Smooth muscle cell (in vitro differentiated cells): ENCODE results near the gene AGBL4. TPM values are rescaled to one million over a fixed set of nuclear protein-coding genes. Genes with fewer than 3 reads are reported as not detected.

Experiments used
- DNase-seq: peaks from one replicate; lab custom pipeline; 2025; ENCODE audit not compliant: unreplicated experiment; lab: John Stamatoyannopoulos, UW
- H2AFZ ChIP-seq: fragments of 200-600 bp; sonication (generic); 2 replicates; pipeline ENCODE4 v1.6.0; 2016; ENCODE audit warnings: antibody characterized with exemption, low read depth, mild to moderate bottlenecking
- H3F3A ChIP-seq: fragments of 200-600 bp; sonication (generic); 2 replicates; pipeline ENCODE4 v1.6.0; 2017; ENCODE audit warnings: antibody characterized with exemption, low read depth
- H3K27ac ChIP-seq: fragments of 200-600 bp; sonication (generic); 2 replicates; pipeline ENCODE4 v1.5.1; 2016; ENCODE audit warnings: low read depth, mild to moderate bottlenecking
- H3K27me3 ChIP-seq: fragments of 200-600 bp; sonication (generic); 2 replicates; pipeline ENCODE4 v1.6.1; 2016; ENCODE audit warnings: low read depth, mild to moderate bottlenecking
- H3K36me3 ChIP-seq: fragments of 200-600 bp; sonication (generic); 2 replicates; pipeline ENCODE4 v1.5.1; 2016; ENCODE audit warnings: low read depth
- H3K4me1 ChIP-seq: fragments of 200-600 bp; sonication (generic); 2 replicates; pipeline ENCODE4 v1.5.1; 2016; ENCODE audit warnings: low read depth
- H3K4me2 ChIP-seq: fragments of 200-600 bp; sonication (generic); 2 replicates; pipeline ENCODE4 v1.6.0; 2016; ENCODE audit warnings: mild to moderate bottlenecking
- H3K4me3 ChIP-seq: fragments of 200-600 bp; sonication (generic); 2 replicates; pipeline ENCODE4 v1.5.1; 2016; ENCODE audit warnings: mild to moderate bottlenecking
- H3K79me2 ChIP-seq: fragments of 200-600 bp; sonication (generic); 2 replicates; pipeline ENCODE4 v1.6.0; 2016; ENCODE audit warnings: low read depth, mild to moderate bottlenecking
- H3K9ac ChIP-seq: fragments of 200-600 bp; sonication (generic); 2 replicates; pipeline ENCODE4 v1.6.0; 2016; ENCODE audit warnings: low read depth
- H3K9me3 ChIP-seq: fragments of 200-600 bp; sonication (generic); replicated peaks from 2 replicates; pipeline ENCODE4 v1.5.1; 2016; ENCODE audit warnings: low read depth
- H4K20me1 ChIP-seq: fragments of 200-600 bp; sonication (generic); 2 replicates; pipeline ENCODE4 v1.6.0; 2016; ENCODE audit warnings: low read depth
- CTCF ChIP-seq: fragments of 200-600 bp; sonication (generic); IDR thresholded peaks from 2 replicates; pipeline ENCODE4 v1.5.1; 2017; ENCODE audit warnings: borderline replicate concordance, mild to moderate bottlenecking, antibody characterized with exemption; ENCODE audit not compliant: insufficient read depth, poor library complexity, severe bottlenecking
- WGBS: methylation state at CpG from one replicate; pipeline ENCODE4 v1.1.7; 2016; ENCODE audit warnings: low lambda C conversion rate; 5-methylcytosine and 5-hydroxymethylcytosine counted together
- polyA plus RNA-seq: library from polyadenylated mRNA; unstranded; fragments of >200 nt; fragmentation: Nextera tagmentation; extraction: Ambion mirVana; gene quantifications from 2 replicates; pipeline ENCODE4 v1.2.1, GENCODE V29; 2016
- total RNA-seq: library from RNA; depleted of rRNA; stranded (reverse); fragments of >200 nt; gene quantifications from 2 replicates; pipeline ENCODE4 v1.2.3, GENCODE V29; 2014

AGBL4 gene
- total and polyA plus RNA-seq, 2 experiments from 2014 or later, result 0.29 TPM; not detected in 1

- Histone ChIP-seq H3K27me3 (peaks cover 73% of the 10 kb centered on the region), H4K20me1 (no peaks in the 10 kb centered on the region), H3K27ac (no peak overlapping the region), H3K4me1 (no peaks in the 10 kb centered on the region), H3K9ac (no peak overlapping the region), H2AFZ (no peak overlapping the region), H3K9me3 (no peaks in the 10 kb centered on the region), H3F3A (no peaks in the 10 kb centered on the region), H3K36me3 (no peaks in the 10 kb centered on the region), H3K79me2 (no peaks in the 10 kb centered on the region), H3K4me2 (no peak overlapping the region), H3K4me3 (no peak overlapping the region)
- no peak for TF ChIP-seq CTCF
- 73% methylated on average over 2 of the region's 2 CpGs for WGBS
- no peak for DNase-seq
These were observed 1468.5 kb downstream of the AGBL4 start for GRCh38 chr1:48555271-48555670.

- Histone ChIP-seq H3K4me2 (no peak overlapping the region), H3K9me3 (no peaks in the 10 kb centered on the region), H4K20me1 (no peaks in the 10 kb centered on the region), H2AFZ (no peak overlapping the region), H3K27me3 (peaks cover 74% of the 10 kb centered on the region), H3K27ac (no peak overlapping the region), H3F3A (no peaks in the 10 kb centered on the region), H3K79me2 (no peaks in the 10 kb centered on the region), H3K36me3 (no peaks in the 10 kb centered on the region), H3K4me3 (no peak overlapping the region), H3K9ac (no peak overlapping the region), H3K4me1 (no peaks in the 10 kb centered on the region)
- no peak for TF ChIP-seq CTCF
- WGBS, result 73% methylated on average over 5 of the region's 5 CpGs
- no peak for DNase-seq
These were observed 1470.7 kb downstream of the AGBL4 start for GRCh38 chr1:48552903-48553606.

GRCh38 chr1:48552420-48552819 is 1471.3 kb downstream of the AGBL4 start:
- H3K9ac ChIP-seq, result no peak overlapping the region
- H3K79me2 ChIP-seq, result no peaks in the 10 kb centered on the region
- no peak overlapping the region for H2AFZ ChIP-seq
- H3F3A ChIP-seq, result no peaks in the 10 kb centered on the region
- H3K9me3 ChIP-seq, result no peaks in the 10 kb centered on the region
- TF ChIP-seq CTCF, result no peak
- WGBS, result 43% methylated on average over 1 of the region's 1 CpG
- H3K36me3 ChIP-seq, result no peaks in the 10 kb centered on the region
- no peaks in the 10 kb centered on the region for H4K20me1 ChIP-seq
- H3K27me3 ChIP-seq, result peaks cover 75% of the 10 kb centered on the region
- no peak overlapping the region for H3K4me2 ChIP-seq
- H3K27ac ChIP-seq, result no peak overlapping the region
- H3K4me3 ChIP-seq, result no peak overlapping the region
- H3K4me1 ChIP-seq, result no peaks in the 10 kb centered on the region
- DNase-seq, result no peak

- H2AFZ ChIP-seq, result no peak overlapping the region
- no peaks in the 10 kb centered on the region for H3K4me1 ChIP-seq
- no peak for TF ChIP-seq CTCF
- H4K20me1 ChIP-seq, result no peaks in the 10 kb centered on the region
- no peak overlapping the region for H3K4me2 ChIP-seq
- peaks cover 87% of the 10 kb centered on the region for H3K27me3 ChIP-seq
- H3K27ac ChIP-seq, result no peak overlapping the region
- no peak overlapping the region for H3K9ac ChIP-seq
- H3K79me2 ChIP-seq, result no peaks in the 10 kb centered on the region
- H3F3A ChIP-seq, result no peaks in the 10 kb centered on the region
- H3K9me3 ChIP-seq, result no peaks in the 10 kb centered on the region
- no peak for DNase-seq
- no peak overlapping the region for H3K4me3 ChIP-seq
- no peaks in the 10 kb centered on the region for H3K36me3 ChIP-seq
These were observed 1474.8 kb downstream of the AGBL4 start for GRCh38 chr1:48548985-48549384.
